ENCODE measurements around the gene TMEM181.
A peak's percentile ranks its signal among the peaks of the same experiment; 100 is the strongest.
"Not testable (repeated sequence)": the region's sequence is repeated elsewhere in the genome, so short reads cannot be mapped to it uniquely, and the experiment has no call there.

Gene TMEM181

DNA sequence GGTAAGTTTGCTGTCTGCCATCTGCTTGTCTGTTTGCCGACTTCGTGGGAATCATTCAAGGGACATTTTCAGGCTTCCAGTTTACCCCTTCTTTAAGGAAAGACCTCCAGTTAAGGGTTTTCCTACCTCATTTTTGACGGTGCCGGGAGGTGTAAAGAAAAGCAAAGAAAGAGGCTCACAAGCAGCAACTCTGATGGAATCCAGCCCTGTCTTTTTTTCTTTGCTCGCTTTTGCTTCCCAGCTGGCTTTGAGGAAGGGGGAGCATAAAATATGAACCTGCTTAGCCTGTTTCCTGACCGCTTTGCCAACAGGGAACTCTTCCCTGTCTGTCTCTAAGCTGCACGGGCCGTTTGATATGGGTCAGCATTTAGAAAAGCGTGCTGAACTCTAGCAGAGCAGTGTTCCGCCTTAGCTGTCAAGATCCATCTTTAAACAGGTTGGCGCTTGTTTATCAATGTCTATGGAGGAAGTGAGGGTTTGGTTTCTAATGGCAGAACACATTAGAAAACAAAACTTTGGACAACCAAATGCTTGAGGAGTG, 103.8 kb downstream of the TMEM181 start:
- DNase-seq: peak in 1 of 6 experiments; percentile 41

DNA sequence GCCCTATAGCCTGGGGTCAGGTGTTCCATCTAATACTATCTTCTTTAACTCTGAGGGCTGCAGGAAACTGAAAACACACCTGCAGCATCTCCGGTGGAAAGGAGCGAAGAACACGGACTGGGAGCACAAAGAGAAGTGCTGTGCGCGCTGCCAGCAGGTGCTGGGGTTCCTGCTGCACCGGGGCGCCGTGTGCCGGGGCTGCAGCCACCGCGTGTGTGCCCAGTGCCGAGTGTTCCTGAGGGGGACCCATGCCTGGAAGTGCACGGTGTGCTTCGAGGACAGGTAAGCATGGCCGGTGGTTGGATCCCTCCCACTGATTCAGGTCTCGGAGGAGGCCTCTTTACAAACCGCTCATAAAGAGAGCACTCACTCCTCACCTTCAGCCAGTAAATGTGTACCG, 105.4 kb downstream of the TMEM181 start:
- no peak for DNase-seq

DNA sequence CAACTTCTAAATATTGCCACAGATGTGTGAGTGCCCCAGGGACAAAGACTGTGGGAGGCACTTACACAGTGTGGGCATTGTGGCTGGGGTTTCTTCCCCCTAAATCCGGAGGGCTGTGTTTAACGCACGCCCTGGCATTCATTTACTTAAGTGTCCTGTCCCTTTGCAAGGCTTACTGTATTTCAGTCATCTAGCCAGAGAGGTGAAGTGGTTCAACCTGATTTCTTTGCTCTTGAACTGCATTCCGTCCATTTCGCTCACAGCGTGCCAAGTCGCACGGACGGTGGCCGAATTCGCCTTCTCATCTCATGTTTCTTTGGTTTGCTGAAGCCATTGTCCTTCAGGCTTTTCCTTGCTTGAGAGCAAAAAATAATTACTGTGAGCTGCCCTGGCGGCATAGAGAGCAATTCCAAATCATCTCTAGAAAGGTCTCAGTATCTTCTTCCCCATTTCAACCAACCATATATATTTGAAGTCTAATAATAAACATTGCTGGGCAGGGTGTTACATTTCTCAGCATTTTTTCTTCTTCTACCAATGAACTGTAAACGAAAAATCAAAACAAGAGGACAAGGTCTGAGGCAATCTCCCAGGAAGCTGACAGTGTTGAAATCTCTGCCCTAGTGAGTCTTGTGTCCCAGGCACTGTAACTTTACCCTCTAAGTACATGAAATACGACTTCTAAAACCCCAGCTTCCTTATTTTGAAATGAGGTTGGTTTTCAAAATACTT, 106.9 kb downstream of the TMEM181 start:
- DNase-seq: no peak

DNA sequence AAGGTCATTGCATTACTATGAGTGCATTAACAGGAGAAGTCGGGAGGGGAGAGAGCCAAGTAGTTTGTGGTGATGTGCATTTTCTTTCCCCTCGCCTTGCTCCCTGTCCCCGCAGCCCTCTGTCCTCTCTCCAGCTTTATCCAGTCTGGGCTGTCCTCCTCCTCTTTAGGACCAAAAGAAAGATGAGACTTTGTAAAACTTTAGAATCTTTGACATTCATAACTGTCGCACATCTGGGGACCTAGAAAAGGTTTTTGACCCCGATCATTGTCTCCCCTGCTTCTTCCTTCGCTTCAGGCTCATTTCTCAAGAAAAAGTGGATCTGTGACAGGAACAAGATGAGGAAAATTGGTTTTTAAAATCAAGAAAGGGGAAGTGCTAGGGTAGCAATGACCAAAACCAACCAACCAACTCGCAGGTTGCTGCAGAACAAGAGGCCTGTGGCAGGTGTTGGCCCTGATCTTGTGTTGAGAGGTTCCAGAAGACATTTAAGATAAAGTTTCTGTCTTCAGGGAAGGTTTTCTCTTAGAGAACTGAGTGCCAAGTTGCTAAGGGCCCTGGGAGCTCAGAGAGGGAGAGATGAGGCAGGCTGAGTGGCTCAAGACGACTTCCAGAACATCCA, 107.6 kb downstream of the TMEM181 start:
- no peak for DNase-seq

DNA sequence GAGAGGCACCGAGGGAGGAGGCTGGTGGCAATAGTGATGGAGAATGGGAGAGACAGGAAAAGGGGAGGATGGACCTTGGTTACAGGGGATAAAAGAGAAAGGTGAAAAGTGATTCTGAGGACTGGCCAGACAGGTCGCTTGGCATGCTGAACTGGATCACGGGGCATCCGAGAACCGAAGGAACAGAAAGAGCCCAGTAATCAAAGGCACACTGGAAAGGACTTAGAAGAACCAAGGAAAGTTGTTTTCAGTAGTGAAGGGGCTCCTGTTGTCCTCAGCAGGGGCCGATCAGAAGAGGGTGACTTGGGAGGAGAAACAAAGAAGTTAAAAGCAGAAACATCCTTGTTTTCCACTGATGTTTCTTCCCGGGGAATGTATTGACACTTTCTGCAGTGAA, 108.8 kb downstream of the TMEM181 start:
- DNase-seq: no peak

DNA sequence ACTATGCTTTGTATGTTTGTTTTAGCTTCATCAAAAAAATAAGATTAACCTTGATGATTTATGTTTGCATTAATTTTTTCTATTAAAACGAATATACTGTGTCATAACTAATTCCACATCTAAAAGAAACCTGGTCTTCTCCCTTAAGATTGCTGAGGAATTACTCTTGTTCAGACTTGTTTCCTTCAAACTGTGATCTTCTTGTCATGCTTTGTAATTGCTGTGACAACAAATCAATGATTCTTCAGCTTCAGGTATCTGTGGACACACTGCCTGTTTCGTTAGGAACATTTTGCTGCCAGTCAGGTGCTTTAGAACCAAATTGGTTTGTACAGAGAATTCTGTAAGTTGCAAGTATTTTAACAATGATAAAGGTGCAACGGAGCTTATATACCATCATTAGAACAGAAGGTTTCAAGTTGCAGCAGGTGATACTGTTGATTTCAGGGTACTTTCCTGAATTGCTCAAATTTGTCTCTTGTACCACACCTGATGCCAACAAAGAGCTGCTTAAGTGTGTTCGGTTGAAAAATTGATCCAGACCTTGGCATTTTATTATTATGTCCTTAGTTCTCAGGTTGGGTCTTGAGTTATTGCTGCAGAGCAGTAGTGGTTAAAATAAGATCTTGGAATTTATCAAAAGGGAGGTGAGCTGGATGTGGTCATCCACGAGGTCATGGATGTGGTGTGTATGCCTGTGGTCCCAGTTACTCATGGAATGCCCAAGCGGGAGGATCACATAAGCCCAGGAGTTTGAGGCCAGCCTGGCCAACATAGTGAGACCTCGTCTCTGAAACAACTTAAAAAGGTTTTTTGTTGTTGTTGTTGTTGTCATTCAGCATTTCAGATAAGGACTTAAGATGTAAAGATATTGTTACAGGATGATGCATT, 109.5 kb downstream of the TMEM181 start:
- no peak for DNase-seq

DNA sequence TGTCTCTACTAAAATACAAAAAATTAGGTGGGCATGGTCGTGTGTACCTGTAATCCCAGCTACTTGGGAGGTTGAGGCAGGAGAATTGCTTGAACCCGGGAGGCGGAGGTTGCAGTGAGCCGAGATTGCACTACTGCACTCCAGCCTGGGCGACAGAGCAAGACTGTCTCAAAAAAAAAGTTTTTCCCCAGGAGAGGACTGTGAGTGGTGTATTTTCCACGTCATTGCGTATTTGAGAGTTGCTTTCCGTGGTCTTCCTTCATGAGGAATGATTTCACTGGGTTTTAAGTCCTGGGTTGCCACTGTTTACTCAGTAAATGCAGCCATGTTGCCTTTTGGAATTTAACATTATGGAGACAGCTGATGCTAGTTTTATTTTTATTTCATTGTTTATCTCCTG, 112.2 kb downstream of the TMEM181 start:
- DNase-seq: not testable (repeated sequence)

DNA sequence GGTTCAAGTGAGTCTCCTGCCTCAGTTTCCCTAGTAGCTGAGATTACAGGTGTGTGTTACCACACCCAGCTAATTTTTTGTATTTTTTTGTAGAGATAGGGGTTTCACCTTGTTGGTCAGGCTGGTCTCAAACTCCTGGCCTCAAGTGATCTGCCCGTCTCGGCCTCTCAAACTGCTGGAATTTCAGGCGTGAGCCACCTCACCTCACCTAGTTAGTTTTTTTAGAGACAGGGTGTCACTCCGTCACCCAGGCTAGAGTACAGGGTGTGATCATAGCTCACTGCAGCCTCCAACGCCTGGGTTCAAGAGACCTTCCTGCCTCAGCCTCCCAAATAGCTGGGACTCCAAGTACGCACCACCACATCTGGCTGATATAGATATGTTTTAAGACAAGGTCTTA, 112.8 kb downstream of the TMEM181 start:
- DNase-seq: no peak

DNA sequence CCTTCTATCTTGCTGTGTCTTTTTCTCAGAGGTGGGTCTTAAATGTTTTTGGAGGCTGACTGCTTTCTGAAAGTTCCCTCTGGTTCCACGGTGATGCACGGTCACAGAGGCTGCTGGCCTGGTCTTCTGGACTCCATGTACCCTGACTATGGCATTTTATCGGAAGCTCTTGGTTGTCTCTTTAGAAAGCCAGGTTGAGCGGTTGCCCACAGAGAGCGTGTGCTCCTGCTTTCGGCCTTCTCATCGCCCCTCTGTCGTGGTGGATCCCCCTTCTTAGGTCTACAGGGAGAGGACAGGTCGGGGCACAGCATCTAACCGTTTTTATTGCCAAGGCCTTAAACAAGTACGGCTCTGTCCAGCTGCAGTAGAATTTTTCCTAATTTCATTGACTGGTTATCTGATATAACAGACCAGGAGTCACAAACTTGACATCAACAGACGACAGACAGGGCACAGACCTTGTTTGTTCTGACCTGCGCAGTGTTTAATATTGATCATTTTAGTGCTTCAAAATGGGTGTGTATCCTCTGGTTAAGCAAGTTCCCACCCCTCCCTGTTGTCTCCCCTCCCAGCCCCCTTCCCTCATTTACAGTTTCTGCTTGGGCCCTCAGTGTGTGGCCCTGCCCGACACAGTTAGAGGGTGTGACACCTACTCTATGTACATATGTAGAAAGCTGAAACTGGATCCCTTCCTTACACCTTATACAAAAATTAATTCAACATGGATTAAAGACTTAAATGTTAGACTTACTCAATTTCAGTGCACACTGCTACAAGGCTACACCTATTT, 114.6 kb downstream of the TMEM181 start:
- no peak for DNase-seq

DNA sequence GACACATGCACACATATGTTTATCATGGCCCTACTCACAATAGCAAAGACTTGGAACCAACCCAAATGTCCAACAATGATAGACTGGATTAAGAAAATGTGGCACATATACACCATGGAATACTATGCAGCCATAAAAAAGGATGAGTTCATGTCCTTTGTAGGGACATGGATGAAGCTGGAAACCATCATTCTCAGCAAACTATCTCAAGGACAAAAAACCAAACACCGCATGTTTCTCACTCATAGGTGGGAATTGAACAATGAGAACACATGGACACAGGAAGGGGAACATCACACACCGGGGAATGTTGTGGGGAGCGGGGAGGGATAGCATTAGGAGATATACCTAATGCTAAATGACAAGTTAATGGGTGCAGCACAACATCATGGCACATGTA, 117.2 kb downstream of the TMEM181 start:
- DNase-seq: not testable (repeated sequence)

DNA sequence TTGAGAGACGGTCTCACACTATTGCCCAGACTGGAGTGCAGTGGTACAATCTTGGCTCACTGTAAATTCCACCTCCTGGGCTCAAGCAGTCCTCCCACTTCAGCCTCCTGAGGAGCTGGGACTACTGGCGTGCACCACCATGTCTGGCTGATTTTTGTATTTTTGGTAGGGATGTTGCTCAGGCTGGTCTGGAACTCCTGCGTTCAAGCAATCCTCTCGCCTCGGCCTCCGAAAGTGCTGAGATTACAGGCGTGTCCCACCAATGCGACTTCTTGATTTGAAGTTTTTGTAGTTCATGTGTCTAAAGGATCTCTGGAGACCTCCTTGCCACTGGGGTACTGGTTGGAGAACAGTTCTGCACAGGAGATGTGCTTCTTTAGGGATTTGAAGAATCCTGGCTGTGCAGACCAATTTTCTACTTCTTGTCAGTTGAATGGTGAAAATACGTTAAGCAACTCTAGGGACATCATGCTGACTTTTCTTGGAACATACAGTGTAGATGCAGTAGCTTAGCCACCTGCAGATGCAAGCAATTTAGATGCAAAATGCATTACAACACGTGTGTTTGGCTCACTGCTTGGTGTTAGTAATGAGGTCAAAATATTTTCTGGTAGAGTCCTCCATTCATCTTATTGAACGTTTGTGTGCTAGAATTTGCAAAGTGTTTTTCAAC, 118.2 kb downstream of the TMEM181 start:
- no peak for DNase-seq

DNA sequence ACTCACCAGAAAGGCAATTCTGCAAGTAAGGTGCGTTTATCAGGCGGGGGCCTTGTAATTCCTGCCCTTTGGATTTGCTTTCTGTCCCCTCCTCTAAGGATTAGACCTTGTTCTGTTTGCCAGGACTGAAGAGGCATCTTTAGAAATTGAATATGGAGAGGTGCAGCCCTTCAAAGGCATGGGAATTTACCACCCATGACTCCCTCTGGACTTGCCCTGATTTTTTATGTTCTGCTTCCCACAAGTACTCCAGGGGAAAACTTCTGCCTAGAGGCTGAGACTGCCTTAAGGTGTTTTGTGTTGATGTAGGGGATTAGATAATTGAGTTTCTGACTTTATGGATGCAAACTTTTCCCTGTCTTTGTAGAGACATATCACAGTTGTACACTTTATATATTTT, 120.1 kb downstream of the TMEM181 start:
- no peak for DNase-seq

DNA sequence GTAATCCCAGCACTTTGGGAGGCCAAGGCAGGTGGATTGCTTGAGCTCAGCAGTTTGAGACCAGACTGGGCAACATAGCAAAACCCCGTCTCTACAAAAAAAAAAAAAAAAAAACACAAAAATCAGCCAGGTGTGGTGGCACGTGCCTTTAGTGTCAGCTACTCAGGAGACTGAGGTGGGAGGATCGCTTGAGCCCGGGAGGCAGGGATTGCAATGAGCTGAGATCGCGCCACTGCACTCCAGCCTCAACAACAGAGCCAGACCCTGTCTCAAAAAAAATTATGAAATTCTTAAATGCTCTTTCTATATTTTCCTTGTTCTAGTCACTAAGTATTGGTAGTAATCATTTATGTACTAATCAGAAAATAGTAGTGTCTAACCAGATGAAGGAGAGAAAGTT, 120.6 kb downstream of the TMEM181 start:
- DNase-seq: no peak

DNA sequence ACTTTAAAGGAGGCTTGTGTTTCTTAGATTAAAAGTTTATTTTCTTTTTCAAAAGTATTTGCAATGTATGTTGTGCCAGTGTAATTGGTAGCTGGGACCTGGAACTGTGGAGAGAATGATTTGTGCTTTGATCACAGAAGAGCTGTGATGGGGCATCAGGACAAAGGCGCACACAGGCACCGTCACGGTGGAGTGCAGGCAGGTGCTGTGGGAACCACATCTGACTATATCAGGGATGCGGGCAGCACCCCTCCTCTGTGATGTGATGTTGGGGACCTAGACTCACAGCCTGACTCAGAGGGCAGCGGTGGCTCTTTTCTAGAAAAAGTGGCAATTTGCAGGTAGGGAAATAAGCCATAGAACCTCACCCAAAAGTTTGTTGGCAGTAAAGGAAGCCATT, 124.4 kb downstream of the TMEM181 start:
- DNase-seq: peak in 3 of 6 experiments; percentile 14 to 15 (median 14)

DNA sequence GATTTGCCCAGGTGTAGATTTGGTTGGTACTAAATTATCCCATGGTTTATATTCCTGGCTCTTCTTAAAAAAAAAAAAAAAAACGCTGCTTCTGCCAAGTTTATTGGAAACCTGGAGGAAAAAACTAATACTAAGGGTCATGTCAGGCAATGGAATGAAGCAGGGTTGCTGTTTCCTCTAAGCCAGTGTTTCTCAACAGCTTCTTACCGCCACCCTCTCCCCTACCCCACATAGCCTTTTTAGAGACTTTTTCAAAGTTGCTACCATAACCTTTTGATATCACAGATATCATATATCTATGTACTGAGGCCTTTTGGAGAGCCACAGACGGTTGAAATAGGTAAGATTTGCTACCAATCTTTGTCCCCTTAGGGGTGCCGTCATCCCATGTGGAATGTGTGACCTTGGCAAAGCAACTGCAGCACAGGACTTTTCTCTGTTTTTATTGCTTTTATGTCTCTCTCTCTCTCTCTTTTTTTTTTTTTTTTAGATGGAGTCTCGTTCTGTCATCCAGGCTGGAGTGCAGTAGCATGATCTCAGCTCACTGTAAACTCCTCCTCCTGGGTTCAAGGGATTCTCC, 124.9 kb downstream of the TMEM181 start:
- DNase-seq: peak in 3 of 6 experiments; percentile 9 to 26 (median 25)
